ENCODE data around the gene LRRFIP1. TPM values are rescaled to one million over a fixed set of nuclear protein-coding genes. Genes with fewer than 3 reads are reported as not detected.

The LRRFIP1 gene
- total and polyA plus RNA-seq, 12 donors, result 91.5 to 132 (median 110) TPM

GRCh38 chr2:237616734-237617586 is 10.4 kb upstream of the LRRFIP1 start:
- H3K9me3 ChIP-seq, result no peaks in the 10 kb centered on the region
- no peak for DNase-seq
- ATAC-seq, result peak; percentile 73 to 93 (median 86)
- 31 to 39% methylated on average over 15 of the region's 15 CpGs for WGBS, 2 donors
- no peak for TF ChIP-seq CTCF (IDR thresholded peaks at IDR 0.05)
- intact Hi-C loops (cut with DNase I), result no loop called here
- no peaks in the 10 kb centered on the region for H3K36me3 ChIP-seq
- no peaks in the 10 kb centered on the region for H3K27me3 ChIP-seq
- no peak overlapping the region for H3K4me3 ChIP-seq
- peaks cover 15 to 66% (median 48%) of the 10 kb centered on the region in 9 donors for H3K4me1 ChIP-seq
- H3K27ac ChIP-seq, result peak overlapping the region; percentile 12 to 91 (median 86)

- 61 to 65% methylated on average over 4 of the region's 4 CpGs for WGBS, 2 donors
- ATAC-seq (no peak), DNase-seq (no peak)
- H3K9me3 ChIP-seq, result no peaks in the 10 kb centered on the region
- H3K4me1 ChIP-seq, result peaks cover 15 to 72% (median 51%) of the 10 kb centered on the region in 9 donors
- no peak overlapping the region for H3K4me3 ChIP-seq
- intact Hi-C loops (cut with DNase I), result no loop called here
- H3K36me3 ChIP-seq, result no peaks in the 10 kb centered on the region
- peak overlapping the region; percentile 12 to 91 (median 86) for H3K27ac ChIP-seq
- no peaks in the 10 kb centered on the region for H3K27me3 ChIP-seq
- TF ChIP-seq CTCF (IDR thresholded peaks at IDR 0.05), result no peak
Measured at GRCh38 chr2:237617587-237617982, 9.8 kb upstream of the LRRFIP1 start.

GRCh38 chr2:237618449-237618848 is 8.9 kb upstream of the LRRFIP1 start:
- WGBS, 2 donors, result 91 to 92% methylated on average over 2 of the region's 2 CpGs
- ATAC-seq (no peak), DNase-seq (no peak)
- H3K4me3 ChIP-seq, result no peak overlapping the region
- no peak for TF ChIP-seq CTCF (IDR thresholded peaks at IDR 0.05)
- no peaks in the 10 kb centered on the region for H3K9me3 ChIP-seq
- intact Hi-C loops (cut with DNase I), result no loop called here
- no peaks in the 10 kb centered on the region for H3K27me3 ChIP-seq
- H3K27ac ChIP-seq, result peak overlapping the region in 2 of 10 donors; percentile 23 to 91
- no peaks in the 10 kb centered on the region for H3K36me3 ChIP-seq
- peaks cover 15 to 63% (median 42%) of the 10 kb centered on the region in 9 donors for H3K4me1 ChIP-seq

GRCh38 chr2:237623428-237624403 is 3.7 kb upstream of the LRRFIP1 start:
- Histone ChIP-seq H3K27ac (no peak overlapping the region), H3K36me3 (no peaks in the 10 kb centered on the region), H3K4me1 (peaks cover 3 to 41% (median 21%) of the 10 kb centered on the region in 9 donors), H3K27me3 (peaks cover 0 to 9% (median 0%) of the 10 kb centered on the region in 7 donors), H3K9me3 (no peaks in the 10 kb centered on the region), H3K4me3 (no peak overlapping the region)
- ATAC-seq (no peak), DNase-seq (no peak)
- TF ChIP-seq CTCF (IDR thresholded peaks at IDR 0.05), result no peak
- intact Hi-C loops (cut with DNase I), result loop anchor here in 1 of 10 donors (5.0 kb wide), 1 partner anchor 49 kb away; no protein-coding TSS in a partner anchor
- 68 to 80% methylated on average over 13 of the region's 13 CpGs for WGBS, 2 donors
